GM23338 (cell line): ENCODE results near the gene SERPINB10. TPM values are rescaled to one million over a fixed set of nuclear protein-coding genes. Genes with fewer than 3 reads are reported as not detected.

Experiments used
- ATAC-seq: fragments of 200-7000 bp; cut with Tn5 transposase; 3 replicates; pipeline ENCODE4 v1.9.1; 2020
- DNase-seq: peaks from one replicate; pipeline ENCODE4 v3.0.0-alpha.2; 2015; ENCODE audit warnings: low spot score
- H2AFZ ChIP-seq: fragments of 200-600 bp; sonication (generic); 2 replicates; pipeline ENCODE4 v1.8.0; 2016; ENCODE audit warnings: antibody characterized with exemption, mild to moderate bottlenecking, moderate library complexity
- H3F3A ChIP-seq: fragments of 200-600 bp; sonication (generic); replicated peaks from 2 replicates; pipeline ENCODE4 v1.8.0; 2017; ENCODE audit warnings: antibody characterized with exemption, mixed run types, low read depth
- H3K27ac ChIP-seq: fragments of 200-600 bp; sonication (generic); 2 replicates; pipeline ENCODE4 v1.6.1; 2016; ENCODE audit warnings: low read depth
- H3K27me3 ChIP-seq: fragments of 200-600 bp; sonication (generic); 2 replicates; pipeline ENCODE4 v1.8.0; 2016; ENCODE audit warnings: mild to moderate bottlenecking, mixed run types, moderate library complexity; ENCODE audit not compliant: insufficient read depth
- H3K36me3 ChIP-seq: fragments of 200-600 bp; sonication (generic); 2 replicates; pipeline ENCODE4 v1.8.0; 2016; ENCODE audit warnings: mild to moderate bottlenecking; ENCODE audit not compliant: insufficient read depth
- H3K4me1 ChIP-seq: fragments of 200-600 bp; sonication (generic); 2 replicates; pipeline ENCODE4 v1.8.0; 2016; ENCODE audit warnings: mild to moderate bottlenecking, moderate library complexity; ENCODE audit not compliant: insufficient read depth
- H3K4me2 ChIP-seq: fragments of 200-600 bp; sonication (generic); 2 replicates; pipeline ENCODE4 v1.7.1; 2017; ENCODE audit warnings: mixed run types
- H3K4me3 ChIP-seq: fragments of 200-600 bp; sonication (generic); 2 replicates; pipeline ENCODE4 v1.6.1; 2016; ENCODE audit warnings: mixed run types
- H3K79me2 ChIP-seq: fragments of 200-600 bp; sonication (generic); replicated peaks from 2 replicates; pipeline ENCODE4 v1.8.0; 2017; ENCODE audit warnings: mild to moderate bottlenecking; ENCODE audit not compliant: insufficient read depth
- H3K9me2 ChIP-seq: fragments of 200-600 bp; sonication (generic); 2 replicates; pipeline ENCODE4 v1.8.0; 2017; ENCODE audit not compliant: insufficient read depth
- H4K20me1 ChIP-seq: fragments of 200-600 bp; sonication (generic); replicated peaks from 2 replicates; pipeline ENCODE4 v1.8.0; 2017; ENCODE audit warnings: mild to moderate bottlenecking; ENCODE audit not compliant: insufficient read depth
- H3K27ac Mint-ChIP-seq: 2 replicates; pipeline ENCODE4 v1.8.0; 2020; ENCODE audit warnings: inconsistent platforms, mild to moderate bottlenecking, moderate library complexity, mixed read lengths
- H3K27me3 Mint-ChIP-seq: 3 replicates; pipeline ENCODE4 v1.8.0; 2022; ENCODE audit warnings: low read depth, mild to moderate bottlenecking, moderate library complexity, mixed read lengths, inconsistent platforms; ENCODE audit not compliant: insufficient read depth, poor library complexity
- H3K36me3 Mint-ChIP-seq: 3 replicates; pipeline ENCODE4 v1.8.0; 2021; ENCODE audit warnings: low read depth, mild to moderate bottlenecking, inconsistent platforms, moderate library complexity, mixed read lengths
- H3K4me1 Mint-ChIP-seq: 3 replicates; pipeline ENCODE4 v1.8.0; 2020; ENCODE audit warnings: mild to moderate bottlenecking, inconsistent platforms, mixed read lengths
- H3K4me3 Mint-ChIP-seq: 3 replicates; pipeline ENCODE4 v1.8.0; 2021; ENCODE audit warnings: moderate library complexity, mild to moderate bottlenecking, inconsistent platforms, mixed read lengths
- H3K9me3 Mint-ChIP-seq: 3 replicates; pipeline ENCODE4 v1.8.0; 2020; ENCODE audit warnings: moderate library complexity, mild to moderate bottlenecking, inconsistent platforms, mixed read lengths
- CREB1 ChIP-seq: fragments of 250-450 bp; sonication (Bioruptor Pico); IDR thresholded peaks from 2 replicates; pipeline ENCODE4 v1.5.0; 2020; ENCODE audit warnings: low read depth, mild to moderate bottlenecking, moderate library complexity
- CTCF ChIP-seq, 2 experiments: fragments of 200-600 bp in 1 of 2; sonication (generic) in 1 of 2; conservative IDR thresholded peaks; 2 replicates each; pipeline versions ENCODE4 v1.5.1 to v1.6.1; 2016 to 2017; ENCODE audit warnings: antibody characterized with exemption in 2 of 2, low read depth in 2 of 2, mild to moderate bottlenecking in 2 of 2, moderate library complexity in 1 of 2
- ETS1 ChIP-seq: IDR thresholded peaks from 2 replicates; pipeline ENCODE4 v1.6.1; 2016; ENCODE audit warnings: antibody characterized with exemption
- EZH2 ChIP-seq: fragments of 200-600 bp; sonication (generic); IDR thresholded peaks from one replicate; pipeline ENCODE4 v1.8.0; 2017; ENCODE audit warnings: antibody characterized with exemption, mild to moderate bottlenecking, low read depth; ENCODE audit not compliant: unreplicated experiment
- EZH2phosphoT487 ChIP-seq: fragments of 200-600 bp; sonication (generic); IDR thresholded peaks from one replicate; pipeline ENCODE4 v1.8.1; 2018; ENCODE audit warnings: antibody characterized with exemption; ENCODE audit not compliant: unreplicated experiment
- JUNB ChIP-seq: IDR thresholded peaks from one replicate; pipeline ENCODE4 v1.6.1; 2016; ENCODE audit warnings: antibody characterized with exemption; ENCODE audit not compliant: unreplicated experiment
- NANOG ChIP-seq: IDR thresholded peaks from 2 replicates; pipeline ENCODE4 v1.6.1; 2016; ENCODE audit warnings: antibody characterized with exemption, borderline replicate concordance
- POLR2AphosphoS5 ChIP-seq: IDR thresholded peaks from 2 replicates; pipeline ENCODE4 v1.6.1; 2016; ENCODE audit warnings: antibody characterized with exemption, low read depth
- STAT1 ChIP-seq: IDR thresholded peaks from one replicate; pipeline ENCODE4 v1.6.1; 2016; ENCODE audit warnings: antibody characterized with exemption; ENCODE audit not compliant: unreplicated experiment
- ZNF114 ChIP-seq: fragments of 250-450 bp; sonication (Bioruptor Pico); IDR thresholded peaks from 2 replicates; pipeline ENCODE4 v1.5.0; 2020; ENCODE audit warnings: mild to moderate bottlenecking, moderate library complexity
- ZNF331 ChIP-seq: fragments of 250-450 bp; sonication (Bioruptor Pico); IDR thresholded peaks from 2 replicates; pipeline ENCODE4 v1.5.0; 2020; ENCODE audit warnings: low read depth, mild to moderate bottlenecking, moderate library complexity
- ZNF462 ChIP-seq: fragments of 250-450 bp; sonication (Bioruptor Pico); IDR thresholded peaks from 2 replicates; pipeline ENCODE4 v1.5.0; 2020; ENCODE audit warnings: mild to moderate bottlenecking, moderate library complexity
- polyA plus RNA-seq: library from polyadenylated mRNA; unstranded; fragments of >200 nt; fragmentation: Nextera tagmentation; extraction: Ambion mirVana; gene quantifications from 2 replicates; pipeline ENCODE4 v1.2.1, GENCODE V29; 2016
- total RNA-seq: library from RNA; depleted of rRNA; stranded (reverse); fragments of >200 nt; shearing (Covaris generic); gene quantifications from 2 replicates; pipeline ENCODE4 v1.2.3, GENCODE V29; 2014

The SERPINB10 gene
- total and polyA plus RNA-seq, 2 experiments from 2014 or later: not detected

- Mint-ChIP-seq H3K4me1 (no peaks in the 10 kb centered on the region), H3K9me3 (no peaks in the 10 kb centered on the region), H3K27ac (no peak overlapping the region), H3K36me3 (no peaks in the 10 kb centered on the region; the same call in 2 of the 3 replicates), H3K27me3 (peaks cover 4% of the 10 kb centered on the region), H3K4me3 (no peak overlapping the region)
- ATAC-seq: no peak
- no peaks in the 10 kb centered on the region for H3K79me2 ChIP-seq
- no peaks in the 10 kb centered on the region for H3K9me2 ChIP-seq
- no peak overlapping the region for H3K4me2 ChIP-seq
- H3K27me3 ChIP-seq: peaks cover 13% of the 10 kb centered on the region; the same call in 1 of the 2 replicates
- no peaks in the 10 kb centered on the region for H3F3A ChIP-seq
- TF ChIP-seq EZH2phosphoT487: no peak
- no peak for TF ChIP-seq STAT1
- no peak for TF ChIP-seq POLR2AphosphoS5
- no peak for TF ChIP-seq ZNF331 (CRISPR knock-in tag)
- TF ChIP-seq NANOG: no peak
- no peak for TF ChIP-seq ZNF114
- TF ChIP-seq JUNB: no peak
- no peak for TF ChIP-seq ETS1
- TF ChIP-seq EZH2: no peak
- TF ChIP-seq CREB1 (CRISPR knock-in tag): no peak
- no peak for TF ChIP-seq CTCF (conservative IDR thresholded peaks at IDR 0.05; ENCODE audit: low read depth in 2 of 2)
- no peak for TF ChIP-seq ZNF462 (CRISPR knock-in tag)
- no peak overlapping the region for H3K4me3 ChIP-seq
- no peak for DNase-seq
- no peaks in the 10 kb centered on the region for H3K4me1 ChIP-seq
- no peak overlapping the region for H2AFZ ChIP-seq
- no peak overlapping the region for H3K27ac ChIP-seq
- no peaks in the 10 kb centered on the region for H3K36me3 ChIP-seq
- H4K20me1 ChIP-seq: no peaks in the 10 kb centered on the region
Measured at GRCh38 chr18:63962137-63962536, 54.4 kb downstream of the SERPINB10 start.
